A549 (cell line): ENCODE measurements around the gene ASB18.

ENCODE experiments used
- CTCF ChIP-seq: fragments of >200 bp; sonication (Bioruptor Twin); formaldehyde crosslinking; IDR thresholded peaks from 3 replicates; pipeline ENCODE4 v1.5.1; 2016
- EP300 ChIP-seq, 2 experiments: fragments of >200 bp; sonication (Bioruptor Twin); formaldehyde crosslinking; IDR thresholded peaks; 2 replicates in 1 of 2; 3 replicates in 1 of 2; pipeline ENCODE4 v1.6.1; 2016 to 2017
- FOSB ChIP-seq: fragments of 250-450 bp; sonication (Bioruptor Pico); IDR thresholded peaks from 2 replicates; pipeline ENCODE4 v1.5.0; 2020; ENCODE audit warnings: mild to moderate bottlenecking, moderate library complexity
- HOXB13 ChIP-seq: fragments of 250-450 bp; sonication (Bioruptor Pico); IDR thresholded peaks from 2 replicates; pipeline ENCODE4 v1.5.0; 2020; ENCODE audit warnings: low read depth, mild to moderate bottlenecking, moderate library complexity
- PHF8 ChIP-seq: fragments of 200-600 bp; sonication (generic); IDR thresholded peaks from 2 replicates; pipeline ENCODE4 v1.6.1; 2016; ENCODE audit warnings: low read depth, mild to moderate bottlenecking, antibody characterized with exemption, moderate library complexity, borderline replicate concordance
- ZNF302 ChIP-seq: fragments of 250-450 bp; sonication (Bioruptor Pico); IDR thresholded peaks from 2 replicates; pipeline ENCODE4 v1.9.0; 2021; ENCODE audit warnings: inconsistent platforms, mild to moderate bottlenecking, moderate library complexity

GRCh38 chr2:236171181-236171679 is 93.0 kb downstream of the ASB18 start:
- no peak for TF ChIP-seq EP300 (IDR thresholded peaks at IDR 0.05)
- no peak for TF ChIP-seq CTCF
- no peak for TF ChIP-seq HOXB13 (CRISPR knock-in tag)
- TF ChIP-seq FOSB (CRISPR knock-in tag) = no peak
- TF ChIP-seq PHF8 = no peak
- TF ChIP-seq ZNF302 = no peak
